ENCODE measurements around the gene SLC6A9.

Gene SLC6A9

DNA sequence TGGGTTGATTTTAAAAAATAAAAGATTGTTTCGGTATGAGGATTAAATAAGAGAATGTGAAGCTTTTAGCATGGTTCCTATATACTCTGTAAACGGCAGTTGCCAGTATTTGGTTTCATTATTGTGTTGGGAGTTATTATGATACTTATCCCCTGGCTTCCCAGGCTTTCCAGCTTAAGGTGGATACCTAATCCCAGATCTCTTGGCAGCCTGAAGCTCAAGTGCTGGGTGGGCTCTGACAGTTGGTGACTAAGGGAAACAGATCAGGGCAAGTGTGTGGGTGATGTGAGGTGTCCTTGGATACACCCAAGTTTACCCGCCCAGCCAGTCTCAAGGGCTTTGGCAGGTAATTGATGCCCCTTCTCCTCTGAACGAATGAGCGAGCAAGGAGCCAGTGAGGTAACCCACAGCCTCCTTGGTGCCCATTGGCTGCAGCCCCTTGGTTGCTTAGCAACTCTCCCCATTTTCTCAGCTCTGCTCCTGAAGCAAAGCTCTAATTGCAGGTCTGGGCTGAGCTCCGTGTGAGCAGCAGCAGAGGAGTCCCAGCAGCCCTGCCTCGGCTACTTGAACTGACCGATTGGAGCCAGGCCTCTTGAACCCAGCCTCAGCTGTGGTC is 78.4 kb downstream of the SLC6A9 start:
- TF ChIP-seq, protein P1, sequence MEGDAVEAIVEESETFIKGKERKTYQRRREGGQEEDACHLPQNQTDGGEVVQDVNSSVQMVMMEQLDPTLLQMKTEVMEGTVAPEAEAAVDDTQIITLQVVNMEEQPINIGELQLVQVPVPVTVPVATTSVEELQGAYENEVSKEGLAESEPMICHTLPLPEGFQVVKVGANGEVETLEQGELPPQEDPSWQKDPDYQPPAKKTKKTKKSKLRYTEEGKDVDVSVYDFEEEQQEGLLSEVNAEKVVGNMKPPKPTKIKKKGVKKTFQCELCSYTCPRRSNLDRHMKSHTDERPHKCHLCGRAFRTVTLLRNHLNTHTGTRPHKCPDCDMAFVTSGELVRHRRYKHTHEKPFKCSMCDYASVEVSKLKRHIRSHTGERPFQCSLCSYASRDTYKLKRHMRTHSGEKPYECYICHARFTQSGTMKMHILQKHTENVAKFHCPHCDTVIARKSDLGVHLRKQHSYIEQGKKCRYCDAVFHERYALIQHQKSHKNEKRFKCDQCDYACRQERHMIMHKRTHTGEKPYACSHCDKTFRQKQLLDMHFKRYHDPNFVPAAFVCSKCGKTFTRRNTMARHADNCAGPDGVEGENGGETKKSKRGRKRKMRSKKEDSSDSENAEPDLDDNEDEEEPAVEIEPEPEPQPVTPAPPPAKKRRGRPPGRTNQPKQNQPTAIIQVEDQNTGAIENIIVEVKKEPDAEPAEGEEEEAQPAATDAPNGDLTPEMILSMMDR (IDR thresholded peaks at IDR 0.05; ENCODE audit: control insufficient read depth, insufficient read depth, low read depth, low read length, missing control alignments), result no peak
- no peak for DNase-seq (ENCODE audit: low read depth)
- H3K4me3 ChIP-seq (ENCODE audit: control insufficient read depth, low read depth, low read length), result no peak overlapping the region

DNA sequence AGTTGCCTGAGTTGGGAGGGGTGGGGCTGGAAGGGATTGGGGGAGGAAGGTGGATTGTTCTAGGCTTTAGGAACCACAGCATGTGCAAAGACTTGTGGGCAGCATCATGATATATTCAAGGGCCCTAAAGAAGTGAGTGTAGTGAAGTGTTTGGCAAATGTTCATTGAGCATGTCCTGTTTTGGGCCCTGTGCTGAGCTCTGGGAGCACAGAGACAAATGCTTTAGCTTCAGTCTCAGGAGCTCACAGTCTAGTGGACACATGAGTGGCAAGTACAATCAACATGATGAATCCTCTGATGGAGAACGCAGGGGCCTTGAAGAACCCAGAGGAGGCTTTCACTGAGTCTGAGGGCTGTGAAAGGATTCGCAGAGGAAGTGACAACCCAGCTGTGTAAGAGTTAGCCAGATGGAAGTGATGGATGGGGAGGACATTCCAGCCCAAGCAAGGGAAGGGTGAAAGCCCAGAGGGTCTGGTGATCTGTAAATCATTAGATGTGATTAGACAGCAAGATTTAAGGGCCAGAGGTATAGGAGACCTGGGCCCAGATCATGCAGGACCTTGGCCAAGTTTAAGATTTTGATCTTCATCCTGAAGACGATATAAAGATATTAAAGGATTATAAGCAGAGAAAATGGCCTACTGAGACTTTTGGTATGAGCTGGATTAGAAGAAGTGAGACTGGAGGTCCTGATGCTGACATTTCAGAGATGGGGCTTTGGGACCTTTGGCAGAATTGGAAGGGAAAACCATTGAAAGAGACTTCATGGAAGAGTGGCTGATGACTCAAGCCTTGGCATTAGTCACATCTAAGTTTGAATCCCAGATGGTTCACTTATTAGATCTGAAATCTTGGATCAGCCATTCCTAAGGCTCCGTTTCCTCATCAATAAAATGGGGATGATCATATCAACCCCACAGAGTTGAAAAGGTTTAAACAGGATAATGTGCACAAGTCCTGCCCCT is 80.0 kb downstream of the SLC6A9 start:
- TF ChIP-seq, protein P1 (IDR thresholded peaks at IDR 0.05; ENCODE audit: control insufficient read depth, insufficient read depth, low read depth, low read length, missing control alignments), result no peak
- no peak overlapping the region for H3K4me3 ChIP-seq (ENCODE audit: control insufficient read depth, low read depth, low read length)
- DNase-seq (ENCODE audit: low read depth), result no peak

DNA sequence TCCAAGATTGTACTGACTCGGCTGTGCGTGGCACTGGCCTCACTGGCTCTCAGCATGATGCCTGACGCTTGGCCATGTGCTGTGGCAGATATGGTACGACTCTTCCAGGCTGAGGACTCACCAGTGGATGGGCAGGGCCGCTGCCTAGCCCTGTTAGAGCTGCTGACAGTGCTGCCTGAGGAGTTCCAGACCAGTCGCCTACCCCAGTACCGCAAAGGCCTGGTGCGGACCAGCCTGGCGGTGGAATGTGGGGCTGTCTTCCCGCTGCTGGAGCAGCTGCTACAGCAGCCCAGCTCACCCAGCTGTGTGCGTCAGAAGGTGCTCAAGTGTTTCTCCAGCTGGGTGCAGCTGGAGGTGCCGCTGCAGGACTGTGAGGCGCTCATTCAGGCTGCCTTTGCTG is 81.6 kb downstream of the SLC6A9 start:
- no peak overlapping the region for H3K4me3 ChIP-seq (ENCODE audit: control insufficient read depth, low read depth, low read length)
- TF ChIP-seq, protein P1 (IDR thresholded peaks at IDR 0.05; ENCODE audit: control insufficient read depth, insufficient read depth, low read depth, low read length, missing control alignments), result no peak
- DNase-seq (ENCODE audit: low read depth), result no peak

DNA sequence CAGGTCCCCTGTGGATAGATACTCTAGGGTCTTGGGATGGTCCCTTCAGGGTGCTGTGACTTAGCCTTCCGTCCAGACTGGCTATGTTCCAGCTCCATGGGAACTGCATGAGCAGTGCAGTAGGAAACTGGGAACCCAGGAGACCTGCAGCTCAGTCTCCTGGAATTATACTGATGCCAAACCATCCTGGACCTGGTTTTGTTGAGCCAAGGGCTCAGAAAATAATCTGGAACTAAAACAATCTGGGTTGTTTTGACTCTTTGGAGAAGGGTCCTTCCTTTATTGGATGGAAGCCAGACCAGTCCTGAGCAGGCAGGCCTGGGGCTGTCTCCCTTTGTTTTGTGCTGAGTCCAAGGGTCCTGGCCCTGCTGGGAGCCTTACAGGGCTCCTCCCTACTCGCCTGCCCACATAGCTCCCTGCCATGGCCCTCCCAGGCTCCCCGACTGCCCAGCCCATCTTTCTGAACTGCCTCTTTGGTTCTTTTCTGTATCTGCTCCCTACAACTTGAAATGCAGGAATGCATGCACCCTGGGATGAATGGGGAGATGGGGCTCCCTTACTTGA is 83.3 kb downstream of the SLC6A9 start:
- TF ChIP-seq, protein P1 (IDR thresholded peaks at IDR 0.05; ENCODE audit: control insufficient read depth, insufficient read depth, low read depth, low read length, missing control alignments), result no peak
- no peak for DNase-seq (ENCODE audit: low read depth)
- peak overlapping the region; percentile 90 for H3K4me3 ChIP-seq (ENCODE audit: control insufficient read depth, low read depth, low read length)

DNA sequence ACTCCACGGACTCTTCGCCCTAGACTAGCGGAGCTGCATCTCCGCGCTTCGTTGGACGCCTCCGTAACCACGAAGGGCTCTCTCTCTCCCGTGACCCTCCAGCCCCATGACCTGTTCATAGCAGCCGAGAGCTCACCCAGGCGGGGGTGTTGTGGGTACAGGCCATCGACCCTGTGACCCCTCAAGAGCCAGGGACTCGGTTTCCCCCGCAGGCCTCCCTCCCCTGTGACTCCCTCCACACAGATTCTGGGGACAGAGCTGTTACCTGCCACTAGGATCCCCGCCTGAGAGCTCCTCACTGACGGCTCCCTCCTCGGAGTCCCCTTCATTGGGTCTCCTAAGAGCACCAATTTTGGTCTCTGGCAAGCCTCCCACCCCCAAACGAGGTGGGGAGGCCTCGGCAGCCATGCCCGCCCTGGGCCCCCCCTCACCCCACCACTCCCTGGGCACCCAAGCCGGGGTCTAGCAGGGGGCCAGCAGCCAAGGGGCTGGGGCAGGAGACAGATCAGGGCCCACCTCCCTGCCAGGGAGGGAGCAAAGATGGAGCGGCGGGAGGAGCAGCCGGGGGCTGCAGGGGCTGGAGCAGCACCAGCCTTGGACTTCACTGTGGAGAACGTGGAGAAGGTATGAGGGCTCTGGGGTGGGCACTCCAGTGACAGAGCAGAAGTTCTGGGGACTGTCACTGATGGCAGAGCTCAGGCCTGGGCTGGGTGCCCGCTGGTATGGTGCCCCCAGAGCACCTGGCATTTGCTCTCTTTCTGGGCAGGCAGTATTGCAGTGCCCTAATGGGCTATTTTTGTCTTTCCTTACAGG is 84.0 kb downstream of the SLC6A9 start:
- peak overlapping the region; percentile 90 for H3K4me3 ChIP-seq (ENCODE audit: control insufficient read depth, low read depth, low read length)
- DNase-seq (ENCODE audit: low read depth), result no peak
- TF ChIP-seq, protein P1 (IDR thresholded peaks at IDR 0.05; ENCODE audit: control insufficient read depth, insufficient read depth, low read depth, low read length, missing control alignments), result no peak

Measured in AG09309 (cell line).